ENCODE results near the gene RBM10. TPM values are rescaled to one million over a fixed set of nuclear protein-coding genes. Genes with fewer than 3 reads are reported as not detected.

Gene RBM10
- total and polyA plus RNA-seq, 2 donors (not counting 3 experiments of a cell fraction or from before 2014, with no cell fraction given): 37.3 to 51.5 TPM

GRCh38 chrX:47171996-47172395 lies 27.0 kb downstream of the RBM10 start:
- no peaks in the 10 kb centered on the region for H3K27me3 ChIP-seq (ENCODE audit: control insufficient read depth in 2 of 2, insufficient read depth in 2 of 2, low read length in 2 of 2)
- H3K79me2 ChIP-seq (ENCODE audit: control insufficient read depth, insufficient read depth, low read length): no peaks in the 10 kb centered on the region
- H3K9me3 ChIP-seq (replicated peaks; ENCODE audit: control insufficient read depth, insufficient read depth, low read length): no peaks in the 10 kb centered on the region
- TF ChIP-seq FOS (IDR thresholded peaks at IDR 0.05; ENCODE audit: borderline replicate concordance, insufficient read depth, low read length) (no peak), POLR2AphosphoS5 (IDR thresholded peaks at IDR 0.05; ENCODE audit: insufficient read depth, low read depth, low read length) (no peak), CTCF (IDR thresholded peaks at IDR 0.05; ENCODE audit: extremely low read depth in 1 of 2, insufficient read depth in 1 of 2, low read depth in 1 of 2, low read length in 2 of 2) (no peak), EZH2 (IDR thresholded peaks at IDR 0.05; ENCODE audit: borderline replicate concordance, low read depth, low read length, severe bottlenecking) (no peak), JUN (IDR thresholded peaks at IDR 0.05; ENCODE audit: borderline replicate concordance, insufficient read depth, insufficient read length, low read depth) (no peak), MAX (IDR thresholded peaks at IDR 0.05; ENCODE audit: insufficient read depth, insufficient read length) (no peak), POLR2A (IDR thresholded peaks at IDR 0.05; ENCODE audit: low read depth, low read length) (no peak), GATA2 (IDR thresholded peaks at IDR 0.05; ENCODE audit: insufficient read depth, insufficient read length, low read depth, low read length) (no peak), MYC (IDR thresholded peaks at IDR 0.05; ENCODE audit: low read depth, low read length) (no peak)
- H2AFZ ChIP-seq (ENCODE audit: low read depth, low read length): no peak overlapping the region
- no TSS peak for BruUV-seq (replicated peaks)
- H3K36me3 ChIP-seq (ENCODE audit: control insufficient read depth in 2 of 2, extremely low read depth in 1 of 2, insufficient read depth in 2 of 2, low read length in 2 of 2): peaks cover 0 to 48% of the 10 kb centered on the region in 2 experiments
- no peak overlapping the region for H3K4me2 ChIP-seq (ENCODE audit: insufficient read depth, low read length)
- H3K9ac ChIP-seq (replicated peaks; ENCODE audit: extremely low read depth, insufficient read depth, low read length): no peak overlapping the region
- H3K27ac ChIP-seq (ENCODE audit: insufficient read depth, low read depth, low read length): no peak overlapping the region
- intact Hi-C loops (cut with micrococcal nuclease): no loop called here
- FAIRE-seq: no peak
- POLR2A ChIA-PET: no interaction called here
- H3K4me1 ChIP-seq (ENCODE audit: control insufficient read depth, extremely low read depth, insufficient read depth, low read length): no peaks in the 10 kb centered on the region
- no peak for DNase-seq (ENCODE audit: low read depth, low spot score)
- H3K9me1 ChIP-seq (replicated peaks; ENCODE audit: control insufficient read depth, extremely low read depth, insufficient read depth, low read length): no peaks in the 10 kb centered on the region
- no peak overlapping the region for H3K4me3 ChIP-seq (replicated peaks in 1 of 3; ENCODE audit: insufficient read depth in 1 of 3, low read depth in 1 of 3, low read length in 3 of 3)
- dilution Hi-C loops (cut with MboI; ENCODE audit: extremely low pct_ligation_motif_present, low sequenced_read_pairs): no loop called here
- no peaks in the 10 kb centered on the region for H4K20me1 ChIP-seq (replicated peaks; ENCODE audit: control insufficient read depth, extremely low read depth, insufficient read depth, low read length)
- CTCF ChIA-PET: no interaction called here

All from endothelial cell of umbilical vein (primary cell).